Trophoblast cell (in vitro differentiated cells and primary cell): ENCODE results near the gene ADAM19.

Source experiments
- DNase-seq, 2 donors: peaks; one replicate each; pipeline ENCODE4 v3.0.0-alpha.2; 2016
- H2AFZ ChIP-seq: 2 replicates; pipeline ENCODE4 v1.6.1; 2013; ENCODE audit warnings: low read length, moderate library complexity, mild to moderate bottlenecking; ENCODE audit not compliant: insufficient read depth, poor library complexity
- H2AK5ac ChIP-seq: 2 replicates; pipeline ENCODE4 v1.6.1; 2013; ENCODE audit warnings: mild to moderate bottlenecking, low read length
- H2BK120ac ChIP-seq: 2 replicates; pipeline ENCODE4 v1.6.1; 2013; ENCODE audit warnings: low read length, mild to moderate bottlenecking, moderate library complexity; ENCODE audit not compliant: insufficient read depth, poor library complexity
- H2BK12ac ChIP-seq: 2 replicates; pipeline ENCODE4 v1.6.1; 2013; ENCODE audit warnings: mild to moderate bottlenecking, low read length, moderate library complexity
- H2BK5ac ChIP-seq: 2 replicates; pipeline ENCODE4 v1.6.1; 2013; ENCODE audit warnings: low read length, low read depth, moderate library complexity, mild to moderate bottlenecking; ENCODE audit not compliant: poor library complexity
- H3K14ac ChIP-seq: 2 replicates; pipeline ENCODE4 v1.6.1; 2013; ENCODE audit warnings: mild to moderate bottlenecking, low read length
- H3K18ac ChIP-seq: 2 replicates; pipeline ENCODE4 v1.6.1; 2013; ENCODE audit warnings: mild to moderate bottlenecking, low read length
- H3K23ac ChIP-seq: 2 replicates; pipeline ENCODE4 v1.6.1; 2013; ENCODE audit warnings: low read length
- H3K27ac ChIP-seq: 2 replicates; pipeline ENCODE4 v1.5.1; 2013; ENCODE audit warnings: low read depth, mild to moderate bottlenecking, inconsistent platforms, low read length, moderate library complexity
- H3K27me3 ChIP-seq: 2 replicates; pipeline ENCODE4 v1.6.1; 2013; ENCODE audit warnings: inconsistent platforms, mild to moderate bottlenecking, low read length, moderate library complexity; ENCODE audit not compliant: insufficient read depth
- H3K36me3 ChIP-seq, 2 experiments: 1 replicate in 1 of 2; 2 replicates in 1 of 2; pipeline ENCODE4 v1.6.1; 2013; ENCODE audit warnings: low read length in 2 of 2, mild to moderate bottlenecking in 2 of 2, moderate library complexity in 1 of 2; ENCODE audit not compliant: insufficient read depth in 2 of 2, control insufficient read depth in 1 of 2
- H3K4ac ChIP-seq: 2 replicates; pipeline ENCODE4 v1.6.1; 2013; ENCODE audit warnings: low read depth, mild to moderate bottlenecking, low read length, moderate library complexity
- H3K4me1 ChIP-seq, 2 experiments: 1 replicate in 1 of 2; 2 replicates in 1 of 2; pipeline ENCODE4 v1.6.1; 2013; ENCODE audit warnings: low read length in 2 of 2, mild to moderate bottlenecking in 2 of 2, moderate library complexity in 1 of 2; ENCODE audit not compliant: insufficient read depth in 2 of 2, control insufficient read depth in 1 of 2
- H3K4me2 ChIP-seq: 2 replicates; pipeline ENCODE4 v1.6.1; 2013; ENCODE audit warnings: inconsistent platforms, mild to moderate bottlenecking, low read length, moderate library complexity
- H3K4me3 ChIP-seq: 2 replicates; pipeline ENCODE4 v1.5.1; 2013; ENCODE audit warnings: mild to moderate bottlenecking, low read depth, low read length, inconsistent platforms
- H3K79me1 ChIP-seq: one replicate; pipeline ENCODE4 v1.6.1; 2013; ENCODE audit warnings: low read length
- H3K79me2 ChIP-seq: 2 replicates; pipeline ENCODE4 v1.6.1; 2013; ENCODE audit warnings: low read length, mild to moderate bottlenecking; ENCODE audit not compliant: control insufficient read depth, insufficient read depth, poor library complexity
- H3K9ac ChIP-seq: 2 replicates; pipeline ENCODE4 v1.6.1; 2013; ENCODE audit warnings: mild to moderate bottlenecking, low read length
- H3K9me3 ChIP-seq: 2 replicates; pipeline ENCODE4 v1.6.1; 2013; ENCODE audit warnings: low read depth, mild to moderate bottlenecking, control low read depth, inconsistent platforms, low read length; ENCODE audit not compliant: insufficient read depth
- H4K12ac ChIP-seq: 2 replicates; pipeline ENCODE4 v1.6.1; 2013; ENCODE audit warnings: low read depth, mild to moderate bottlenecking, low read length, moderate library complexity
- H4K8ac ChIP-seq: 2 replicates; pipeline ENCODE4 v1.6.1; 2013; ENCODE audit warnings: low read depth, mild to moderate bottlenecking, low read length, moderate library complexity
- H4K91ac ChIP-seq: one replicate; pipeline ENCODE4 v1.6.1; 2013; ENCODE audit warnings: low read depth, mild to moderate bottlenecking, low read length, moderate library complexity
- WGBS: extraction: QIAGEN DNeasy Blood & Tissue Kit; methylation state at CpG from one replicate; pipeline ENCODE4 v1.1.7; 2013; ENCODE audit warnings: missing lambda C conversion rate; ENCODE audit not compliant: insufficient read length, insufficient coverage; ENCODE audit errors: extremely low coverage; 5-methylcytosine and 5-hydroxymethylcytosine counted together

ADAM19 gene

GRCh38 chr5:157470631-157471030, 104.9 kb downstream of the ADAM19 start:
- peaks cover 2% of the 10 kb centered on the region for H3K79me1 ChIP-seq
- WGBS = no CpG with 5 or more reads among the region's 1 CpG
- H3K27me3 ChIP-seq = no peaks in the 10 kb centered on the region
- H3K4me3 ChIP-seq = no peak overlapping the region
- no peak overlapping the region for H3K4me2 ChIP-seq
- no peak overlapping the region for H3K14ac ChIP-seq
- H3K4ac ChIP-seq = no peak overlapping the region
- H4K91ac ChIP-seq = no peak overlapping the region
- H2BK5ac ChIP-seq = no peak overlapping the region
- H2AFZ ChIP-seq = no peak overlapping the region
- no peak overlapping the region for H2BK120ac ChIP-seq
- no peak overlapping the region for H3K23ac ChIP-seq
- H3K9ac ChIP-seq = no peak overlapping the region
- H2AK5ac ChIP-seq = no peak overlapping the region
- DNase-seq = no peak
- peaks cover 4% of the 10 kb centered on the region for H3K9me3 ChIP-seq
- no peak overlapping the region for H2BK12ac ChIP-seq
- peaks cover 15 to 36% of the 10 kb centered on the region in 2 experiments for H3K36me3 ChIP-seq
- H3K18ac ChIP-seq = no peak overlapping the region
- no peak overlapping the region for H3K27ac ChIP-seq
- no peaks in the 10 kb centered on the region for H3K79me2 ChIP-seq
- H3K4me1 ChIP-seq = peaks cover 0 to 10% of the 10 kb centered on the region in 2 experiments
- H4K12ac ChIP-seq = no peak overlapping the region
- H4K8ac ChIP-seq = no peak overlapping the region

GRCh38 chr5:157469687-157470086, 105.9 kb downstream of the ADAM19 start:
- Histone ChIP-seq H2BK5ac (no peak overlapping the region), H2AK5ac (no peak overlapping the region), H3K27ac (peak overlapping the region; percentile 24), H3K79me2 (no peaks in the 10 kb centered on the region), H3K9ac (no peak overlapping the region), H3K18ac (no peak overlapping the region), H3K4ac (no peak overlapping the region), H2BK12ac (no peak overlapping the region), H4K91ac (no peak overlapping the region), H3K9me3 (peaks cover 4% of the 10 kb centered on the region), H3K36me3 (peaks cover 15 to 29% of the 10 kb centered on the region in 2 experiments), H3K23ac (no peak overlapping the region), H3K79me1 (peaks cover 5% of the 10 kb centered on the region), H2AFZ (no peak overlapping the region), H4K12ac (no peak overlapping the region), H4K8ac (no peak overlapping the region), H3K4me3 (no peak overlapping the region), H3K4me2 (no peak overlapping the region), H3K14ac (no peak overlapping the region), H2BK120ac (no peak overlapping the region), H3K4me1 (peaks cover 3 to 11% of the 10 kb centered on the region in 2 experiments), H3K27me3 (no peaks in the 10 kb centered on the region)
- no peak for DNase-seq
- WGBS = no CpG with 5 or more reads among the region's 7 CpGs

GRCh38 chr5:157469073-157469472, 106.5 kb downstream of the ADAM19 start:
- Histone ChIP-seq H2BK120ac (no peak overlapping the region), H3K9ac (no peak overlapping the region), H2AK5ac (no peak overlapping the region), H3K4ac (no peak overlapping the region), H3K79me1 (peaks cover 8% of the 10 kb centered on the region), H3K4me3 (no peak overlapping the region), H3K4me1 (peaks cover 6 to 14% of the 10 kb centered on the region in 2 experiments), H3K27ac (no peak overlapping the region), H3K27me3 (no peaks in the 10 kb centered on the region), H4K91ac (no peak overlapping the region), H2BK12ac (no peak overlapping the region), H2AFZ (no peak overlapping the region), H3K23ac (no peak overlapping the region), H3K4me2 (no peak overlapping the region), H3K14ac (no peak overlapping the region), H3K36me3 (peaks cover 13 to 29% of the 10 kb centered on the region in 2 experiments), H4K8ac (no peak overlapping the region), H4K12ac (no peak overlapping the region), H3K18ac (no peak overlapping the region), H3K9me3 (peaks cover 4% of the 10 kb centered on the region), H3K79me2 (no peaks in the 10 kb centered on the region), H2BK5ac (no peak overlapping the region)
- no CpG with 5 or more reads among the region's 7 CpGs for WGBS
- DNase-seq = no peak

GRCh38 chr5:157468293-157468965, 107.1 kb downstream of the ADAM19 start:
- no CpG with 5 or more reads among the region's 13 CpGs for WGBS

More at GRCh38 chr5:157468293-157468965, 107.1 kb downstream of the ADAM19 start:
- H3K79me2 ChIP-seq = no peaks in the 10 kb centered on the region
- H2BK5ac ChIP-seq = no peak overlapping the region
- peaks cover 12% of the 10 kb centered on the region for H3K79me1 ChIP-seq
- no peaks in the 10 kb centered on the region for H3K27me3 ChIP-seq
- H4K91ac ChIP-seq = no peak overlapping the region
- no peak overlapping the region for H3K27ac ChIP-seq
- H3K4me1 ChIP-seq = peaks cover 7 to 21% of the 10 kb centered on the region in 2 experiments
- no peak overlapping the region for H3K4ac ChIP-seq
- H2AFZ ChIP-seq = no peak overlapping the region
- H3K18ac ChIP-seq = no peak overlapping the region
- no peak overlapping the region for H2AK5ac ChIP-seq
- H4K8ac ChIP-seq = no peak overlapping the region
- no peak overlapping the region for H3K14ac ChIP-seq
- no peak overlapping the region for H3K23ac ChIP-seq
- DNase-seq = no peak
- H2BK120ac ChIP-seq = peak overlapping the region; percentile 6
- no peak overlapping the region for H4K12ac ChIP-seq
- no peak overlapping the region for H3K9ac ChIP-seq
- H3K4me2 ChIP-seq = no peak overlapping the region
- H3K36me3 ChIP-seq = peaks cover 10 to 23% of the 10 kb centered on the region in 2 experiments
- H3K4me3 ChIP-seq = no peak overlapping the region
- peaks cover 4% of the 10 kb centered on the region for H3K9me3 ChIP-seq
- no peak overlapping the region for H2BK12ac ChIP-seq
